Tibial artery (tissue), 4 donors: ENCODE results near the gene METTL15.

Source experiments
- DNase-seq, 2 donors: peaks; one replicate each; pipeline ENCODE4 v3.0.0-alpha.2; 2019
- H3K27ac ChIP-seq, 2 donors: fragments of 200-600 bp; sonication (generic) in 1 of 2; 1 replicate in 1 of 2; 2 replicates in 1 of 2; pipeline ENCODE4 v1.5.1; 2018 to 2019; ENCODE audit warnings: mild to moderate bottlenecking in 1 of 2
- H3K27me3 ChIP-seq, 2 donors: fragments of 200-600 bp; sonication (generic) in 1 of 2; one replicate each; pipeline versions ENCODE4 v1.5.1 to v1.6.0; 2016 to 2019
- H3K36me3 ChIP-seq, 3 donors: fragments of 200-600 bp; sonication (generic) in 2 of 3; one replicate each; pipeline ENCODE4 v1.5.1; 2016 to 2019; ENCODE audit warnings: mild to moderate bottlenecking in 2 of 3
- H3K4me1 ChIP-seq, 4 donors: fragments of 200-600 bp; sonication (generic) in 2 of 4; 1 replicate in 3 of 4; 2 replicates in 1 of 4; pipeline ENCODE4 v1.5.1; 2016 to 2019
- H3K4me3 ChIP-seq, 2 donors: fragments of 200-600 bp; sonication (generic) in 1 of 2; 1 replicate in 1 of 2; 2 replicates in 1 of 2; pipeline ENCODE4 v1.5.1; 2018 to 2019; ENCODE audit warnings: mild to moderate bottlenecking in 2 of 2
- H3K9me3 ChIP-seq, 3 donors: fragments of 200-600 bp; sonication (generic) in 1 of 3; one replicate each; pipeline ENCODE4 v1.5.1; 2016 to 2019
- intact Hi-C: fragments of 100-400 bp; cut with DNase I; formaldehyde crosslinking; loops from one replicate; pipeline ENCODE4 v1.15.0; 2023; ENCODE audit warnings: low total_unique reads
- TF ChIP-seq, protein P1 (sequence below), 2 experiments: fragments of 200-600 bp in 1 of 2; fragments of 450-650 bp in 1 of 2; IDR thresholded peaks; one replicate each; pipeline ENCODE4 v1.5.1; 2017 to 2019; ENCODE audit warnings: antibody characterized with exemption in 2 of 2, mild to moderate bottlenecking in 1 of 2, moderate library complexity in 1 of 2

Gene METTL15, protein sequence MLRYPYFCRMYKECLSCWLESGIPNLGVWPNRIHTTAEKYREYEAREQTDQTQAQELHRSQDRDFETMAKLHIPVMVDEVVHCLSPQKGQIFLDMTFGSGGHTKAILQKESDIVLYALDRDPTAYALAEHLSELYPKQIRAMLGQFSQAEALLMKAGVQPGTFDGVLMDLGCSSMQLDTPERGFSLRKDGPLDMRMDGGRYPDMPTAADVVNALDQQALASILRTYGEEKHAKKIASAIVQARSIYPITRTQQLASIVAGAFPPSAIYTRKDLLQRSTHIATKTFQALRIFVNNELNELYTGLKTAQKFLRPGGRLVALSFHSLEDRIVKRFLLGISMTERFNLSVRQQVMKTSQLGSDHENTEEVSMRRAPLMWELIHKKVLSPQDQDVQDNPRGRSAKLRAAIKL

DNA sequence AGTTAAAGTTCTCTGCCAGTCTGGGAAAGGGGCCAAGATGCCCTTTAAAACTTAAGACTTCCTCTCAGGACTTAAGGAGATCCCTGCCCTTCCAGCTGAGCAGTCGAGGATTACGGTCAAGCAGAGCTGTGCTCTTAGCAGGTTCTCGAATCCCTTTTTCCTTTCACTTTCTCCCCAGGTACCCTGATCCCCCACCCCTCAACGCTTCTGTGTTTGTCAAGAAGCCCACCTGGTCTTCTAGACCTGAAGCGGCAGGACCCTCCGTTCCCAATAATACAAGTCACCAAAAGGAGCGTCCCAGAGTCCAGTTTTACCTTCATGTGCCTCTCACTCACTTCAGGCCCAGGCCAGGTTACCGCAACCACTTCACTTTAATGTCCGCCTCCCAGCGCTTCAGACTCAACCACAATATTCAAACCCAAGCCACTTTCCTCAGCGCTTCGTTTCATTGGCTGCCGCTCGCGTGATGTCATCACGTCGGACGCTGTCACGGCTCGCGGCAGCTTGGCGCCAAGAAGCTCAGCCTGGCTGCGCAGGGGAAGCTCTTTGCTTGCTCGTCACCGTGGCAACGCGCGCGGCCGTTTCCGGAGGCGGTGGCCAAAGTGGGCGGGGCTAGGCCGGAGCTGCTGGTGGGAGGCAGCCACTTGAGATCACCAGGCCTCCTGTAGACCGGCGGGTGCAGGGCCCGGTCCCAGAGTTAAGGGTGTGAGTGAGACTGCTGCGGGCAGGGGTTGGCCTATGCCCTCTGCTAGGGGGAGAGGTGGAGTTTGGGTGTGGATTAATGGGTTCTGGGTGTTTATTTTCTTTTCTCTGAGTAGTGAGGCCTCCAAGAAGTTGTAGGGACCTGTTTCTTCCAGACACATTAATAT, at the start of gene METTL15, which contains the start of gene KIF18A:
METTL15 (plus strand) TSS at position 639 of the 869 bp plus-strand sequence. CDS start 4,947 bp downstream, outside the sequence.
KIF18A (minus strand) TSS at position 407 of the 869 bp plus-strand sequence. CDS start 10,209 bp downstream, outside the sequence.
- H3K4me3 ChIP-seq, result peak within 1 kb of the TSS; percentile 59 to 66
- H3K9me3 ChIP-seq, result no peaks in the 10 kb centered on the region
- no peaks in the 10 kb centered on the region for H3K36me3 ChIP-seq
- peaks cover 0 to 43% (median 16%) of the 10 kb centered on the region in 4 donors for H3K4me1 ChIP-seq
- H3K27me3 ChIP-seq, result no peaks in the 10 kb centered on the region
- peak; percentile 100 for DNase-seq
- intact Hi-C loops, result no loop called here
- TF ChIP-seq, protein P1, sequence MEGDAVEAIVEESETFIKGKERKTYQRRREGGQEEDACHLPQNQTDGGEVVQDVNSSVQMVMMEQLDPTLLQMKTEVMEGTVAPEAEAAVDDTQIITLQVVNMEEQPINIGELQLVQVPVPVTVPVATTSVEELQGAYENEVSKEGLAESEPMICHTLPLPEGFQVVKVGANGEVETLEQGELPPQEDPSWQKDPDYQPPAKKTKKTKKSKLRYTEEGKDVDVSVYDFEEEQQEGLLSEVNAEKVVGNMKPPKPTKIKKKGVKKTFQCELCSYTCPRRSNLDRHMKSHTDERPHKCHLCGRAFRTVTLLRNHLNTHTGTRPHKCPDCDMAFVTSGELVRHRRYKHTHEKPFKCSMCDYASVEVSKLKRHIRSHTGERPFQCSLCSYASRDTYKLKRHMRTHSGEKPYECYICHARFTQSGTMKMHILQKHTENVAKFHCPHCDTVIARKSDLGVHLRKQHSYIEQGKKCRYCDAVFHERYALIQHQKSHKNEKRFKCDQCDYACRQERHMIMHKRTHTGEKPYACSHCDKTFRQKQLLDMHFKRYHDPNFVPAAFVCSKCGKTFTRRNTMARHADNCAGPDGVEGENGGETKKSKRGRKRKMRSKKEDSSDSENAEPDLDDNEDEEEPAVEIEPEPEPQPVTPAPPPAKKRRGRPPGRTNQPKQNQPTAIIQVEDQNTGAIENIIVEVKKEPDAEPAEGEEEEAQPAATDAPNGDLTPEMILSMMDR (IDR thresholded peaks at IDR 0.05), result no peak
- H3K27ac ChIP-seq, result peak within 1 kb of the TSS; percentile 89 to 93

DNA sequence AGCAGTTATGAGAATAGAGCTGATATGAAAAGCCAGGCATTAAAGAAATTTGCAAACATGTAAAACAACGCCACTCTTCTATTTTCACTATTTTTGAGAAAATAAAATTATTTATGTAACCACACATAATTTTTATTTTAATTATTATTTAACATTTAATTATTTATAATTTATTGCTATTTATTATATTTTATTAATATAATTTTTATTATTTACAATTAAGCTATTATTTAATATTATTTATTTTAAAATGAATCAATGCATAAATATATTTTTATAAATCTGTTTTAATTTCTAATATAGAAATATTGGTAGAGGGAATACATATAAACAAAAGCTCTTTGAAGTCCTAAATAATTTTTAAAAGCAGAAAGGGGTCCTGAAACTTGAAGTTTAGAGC, 36.9 kb upstream of the METTL15 start:
- no peak overlapping the region for H3K27ac ChIP-seq
- H3K36me3 ChIP-seq, result no peaks in the 10 kb centered on the region
- no peaks in the 10 kb centered on the region for H3K4me1 ChIP-seq
- H3K27me3 ChIP-seq, result no peaks in the 10 kb centered on the region
- TF ChIP-seq, protein P1 (IDR thresholded peaks at IDR 0.05), result no peak
- H3K9me3 ChIP-seq, result no peaks in the 10 kb centered on the region
- intact Hi-C loops, result no loop called here
- DNase-seq, result no peak
- H3K4me3 ChIP-seq, result no peak overlapping the region

DNA sequence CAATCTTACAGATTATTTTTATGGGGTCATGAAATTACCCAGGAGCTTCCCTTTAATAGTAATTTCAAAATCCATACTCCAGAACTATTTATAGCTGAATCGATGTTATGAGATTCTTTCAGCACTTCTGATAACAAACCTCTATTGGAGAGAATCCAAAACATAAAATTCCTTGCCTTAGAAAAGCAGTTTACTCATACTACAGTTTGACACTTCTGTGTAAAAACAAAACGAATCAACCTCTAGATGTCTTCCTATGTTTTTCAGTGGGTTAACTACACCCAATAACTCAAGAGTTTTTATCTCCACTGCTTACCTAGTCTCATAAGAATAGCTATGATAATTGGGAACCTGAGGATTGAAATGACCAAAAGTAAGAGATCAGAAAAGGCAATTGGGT, 35.9 kb upstream of the METTL15 start:
- H3K4me1 ChIP-seq, result no peaks in the 10 kb centered on the region
- no peak overlapping the region for H3K27ac ChIP-seq
- H3K36me3 ChIP-seq, result no peaks in the 10 kb centered on the region
- H3K9me3 ChIP-seq, result no peaks in the 10 kb centered on the region
- H3K4me3 ChIP-seq, result no peak overlapping the region
- TF ChIP-seq, protein P1 (IDR thresholded peaks at IDR 0.05), result no peak
- H3K27me3 ChIP-seq, result no peaks in the 10 kb centered on the region
- intact Hi-C loops, result no loop called here
- DNase-seq, result no peak

DNA sequence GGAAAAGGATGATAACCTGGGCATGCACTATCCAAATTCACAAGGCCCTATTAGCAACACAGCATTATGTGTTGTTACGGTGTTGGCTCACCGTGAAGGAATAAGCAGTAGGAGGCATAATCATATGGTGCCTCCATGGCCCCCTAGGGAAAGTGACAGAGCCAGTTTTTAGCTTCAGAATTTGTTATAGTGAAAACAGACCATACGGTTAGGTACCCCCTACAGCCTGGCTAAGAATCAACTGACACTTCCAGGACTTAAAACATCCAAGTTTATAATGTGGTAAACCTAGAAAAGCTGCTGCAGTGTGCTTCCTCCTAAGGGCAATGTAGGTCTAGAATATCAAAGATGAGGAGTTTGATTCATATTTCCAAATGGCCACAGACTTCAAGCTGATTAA, 30.7 kb upstream of the METTL15 start:
- Histone ChIP-seq H3K4me1 (no peaks in the 10 kb centered on the region), H3K36me3 (no peaks in the 10 kb centered on the region), H3K27me3 (no peaks in the 10 kb centered on the region), H3K4me3 (no peak overlapping the region), H3K27ac (no peak overlapping the region), H3K9me3 (no peaks in the 10 kb centered on the region)
- DNase-seq, result no peak
- TF ChIP-seq, protein P1 (IDR thresholded peaks at IDR 0.05), result no peak
- intact Hi-C loops, result no loop called here

DNA sequence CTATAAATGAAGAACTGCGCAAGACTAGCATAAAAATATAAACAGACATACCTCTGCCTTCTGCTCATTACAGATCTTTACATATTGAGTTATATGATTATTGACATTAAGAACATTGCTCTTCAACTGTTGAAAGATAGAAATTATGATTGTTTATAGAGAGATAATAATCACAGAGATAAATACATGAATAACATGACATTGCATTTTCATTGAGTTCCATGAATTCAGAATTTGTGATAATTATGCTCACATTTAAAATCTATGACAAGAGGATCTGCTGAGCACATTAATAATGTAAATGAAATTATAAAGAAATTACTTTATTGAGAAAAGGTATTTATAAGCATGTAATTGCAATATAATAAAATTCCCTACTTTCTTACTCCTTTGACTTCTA, 25.1 kb upstream of the METTL15 start:
- H3K27me3 ChIP-seq, result no peaks in the 10 kb centered on the region
- H3K27ac ChIP-seq, result no peak overlapping the region
- H3K36me3 ChIP-seq, result no peaks in the 10 kb centered on the region
- intact Hi-C loops, result no loop called here
- H3K9me3 ChIP-seq, result no peaks in the 10 kb centered on the region
- no peak overlapping the region for H3K4me3 ChIP-seq
- TF ChIP-seq, protein P1 (IDR thresholded peaks at IDR 0.05), result no peak
- no peak for DNase-seq
- H3K4me1 ChIP-seq, result no peaks in the 10 kb centered on the region
